ENCODE measurements around the gene ZMYM2.

- TF ChIP-seq CEBPB (IDR thresholded peaks at IDR 0.05) (no peak), CTCF (IDR thresholded peaks at IDR 0.05) (no peak), NR3C1 (IDR thresholded peaks at IDR 0.05) (no peak), EP300 (IDR thresholded peaks at IDR 0.05) (no peak), POLR2A (IDR thresholded peaks at IDR 0.05; ENCODE audit: low read length) (no peak), RFX5 (IDR thresholded peaks at IDR 0.05) (no peak), CHD2 (IDR thresholded peaks at IDR 0.05; ENCODE audit: low read length, partially characterized antibody) (no peak), RAD21 (conservative IDR thresholded peaks at IDR 0.05 in 1 of 2, IDR thresholded peaks at IDR 0.05 in 1 of 2) (no peak), MAX (IDR thresholded peaks at IDR 0.05) (no peak), ESRRA (IDR thresholded peaks at IDR 0.05; ENCODE audit: borderline replicate concordance, low read length) (no peak), RCOR1 (IDR thresholded peaks at IDR 0.05; ENCODE audit: low read depth, low read length) (no peak), JUN (IDR thresholded peaks at IDR 0.05) (no peak)
Observed at GRCh38 chr13:20077086-20077485, 118.6 kb downstream of the ZMYM2 start.

Data from A549 (cell line).